ENCODE data around the gene PPM1B. TPM values are rescaled to one million over a fixed set of nuclear protein-coding genes. Genes with fewer than 3 reads are reported as not detected.
"Not testable (repeated sequence)": the region's sequence is repeated elsewhere in the genome, so short reads cannot be mapped to it uniquely, and the experiment has no call there.

Gene PPM1B
- total RNA-seq, 1 donor from 2014 or later, result 51.7 TPM

- no peaks in the 10 kb centered on the region for H3K36me3 ChIP-seq
- H3K9me3 ChIP-seq, result no peaks in the 10 kb centered on the region
- H3K27me3 ChIP-seq (ENCODE audit: low read depth), result no peaks in the 10 kb centered on the region
- no peak for TF ChIP-seq CTCF (IDR thresholded peaks at IDR 0.05)
- ATAC-seq, result peak; percentile 61 to 66
- intact Hi-C loops (cut with DNase I), result no loop called here
- H3K4me1 ChIP-seq, result peaks cover 23% of the 10 kb centered on the region
- H3K27ac ChIP-seq, result peak overlapping the region; percentile 19
- no peak overlapping the region for H3K4me3 ChIP-seq
- DNase-seq, result no peak
These were observed 76.6 kb downstream of the PPM1B start for GRCh38 chr2:44245083-44245861.

DNA sequence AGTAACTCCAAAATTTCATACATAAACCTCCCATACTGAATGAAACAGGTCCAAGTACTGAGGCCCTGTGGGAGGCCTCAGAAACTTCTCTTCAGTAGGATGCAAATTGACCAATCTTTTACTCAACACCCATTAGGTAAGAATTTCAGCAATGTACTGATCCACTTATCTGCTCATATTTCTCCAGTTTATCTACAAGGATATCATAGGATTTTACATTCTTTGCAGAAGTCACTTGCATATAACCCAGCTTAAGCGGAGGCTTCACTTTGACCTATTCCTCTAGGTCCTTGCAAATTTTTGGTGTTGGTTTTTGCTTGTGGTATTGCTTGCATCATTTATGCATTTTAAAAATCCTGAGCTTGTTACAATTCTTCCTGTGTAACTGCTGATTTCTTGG, 77.8 kb downstream of the PPM1B start:
- intact Hi-C loops (cut with DNase I), result no loop called here
- H3K36me3 ChIP-seq, result no peaks in the 10 kb centered on the region
- H3K4me1 ChIP-seq, result peaks cover 23% of the 10 kb centered on the region
- no peak overlapping the region for H3K27ac ChIP-seq
- no peak for DNase-seq
- H3K27me3 ChIP-seq (ENCODE audit: low read depth), result no peaks in the 10 kb centered on the region
- H3K4me3 ChIP-seq, result no peak overlapping the region
- TF ChIP-seq CTCF (IDR thresholded peaks at IDR 0.05), result no peak
- no peak for ATAC-seq
- no peaks in the 10 kb centered on the region for H3K9me3 ChIP-seq

GRCh38 chr2:44246840-44247369, 78.2 kb downstream of the PPM1B start:
- intact Hi-C loops (cut with DNase I), result no loop called here
- no peak for TF ChIP-seq CTCF (IDR thresholded peaks at IDR 0.05)

DNA sequence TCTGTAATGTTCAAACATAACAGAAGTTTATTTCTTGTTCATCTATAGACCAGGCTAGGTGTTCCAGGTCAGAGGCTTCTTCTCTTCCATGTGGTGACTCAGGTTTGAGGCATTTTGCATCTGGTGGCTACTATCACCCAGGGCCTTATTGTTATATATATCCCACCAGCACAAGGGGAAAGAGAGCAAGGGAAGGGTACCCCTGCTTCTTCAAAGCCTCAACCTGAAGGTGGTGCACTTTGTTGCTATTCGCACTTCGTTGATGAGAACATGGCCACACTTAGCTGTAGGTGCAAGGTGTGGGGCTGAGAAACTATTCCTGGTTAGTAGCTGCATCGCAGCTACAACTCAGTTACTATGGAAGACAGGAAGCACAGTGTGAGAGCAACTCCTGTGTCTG, 79.2 kb downstream of the PPM1B start:
- Histone ChIP-seq H3K27me3 (ENCODE audit: low read depth) (no peaks in the 10 kb centered on the region), H3K27ac (no peak overlapping the region), H3K36me3 (no peaks in the 10 kb centered on the region), H3K4me3 (no peak overlapping the region), H3K4me1 (peaks cover 23% of the 10 kb centered on the region), H3K9me3 (no peaks in the 10 kb centered on the region)
- DNase-seq, result no peak
- intact Hi-C loops (cut with DNase I), result no loop called here
- TF ChIP-seq CTCF (IDR thresholded peaks at IDR 0.05), result no peak
- no peak for ATAC-seq

More at GRCh38 chr2:44246840-44247369, 78.2 kb downstream of the PPM1B start:
- ATAC-seq (no peak), DNase-seq (no peak)
- H3K4me1 ChIP-seq, result peaks cover 23% of the 10 kb centered on the region
- no peaks in the 10 kb centered on the region for H3K9me3 ChIP-seq
- no peaks in the 10 kb centered on the region for H3K27me3 ChIP-seq (ENCODE audit: low read depth)
- H3K4me3 ChIP-seq, result no peak overlapping the region
- no peak overlapping the region for H3K27ac ChIP-seq
- H3K36me3 ChIP-seq, result no peaks in the 10 kb centered on the region

- H3K27ac ChIP-seq; H3K36me3 ChIP-seq; H3K9me3 ChIP-seq; H3K4me3 ChIP-seq; ATAC-seq; intact Hi-C loops (cut with DNase I); DNase-seq; H3K27me3 ChIP-seq (ENCODE audit: low read depth): not testable (repeated sequence)
- peaks cover 17% of the 10 kb centered on the region for H3K4me1 ChIP-seq
These were observed 80.6 kb downstream of the PPM1B start for GRCh38 chr2:44249269-44249668.

- TF ChIP-seq CTCF (IDR thresholded peaks at IDR 0.05), result no peak
- ATAC-seq (no peak), DNase-seq (no peak)
- H3K27me3 ChIP-seq (ENCODE audit: low read depth), result no peaks in the 10 kb centered on the region
- H3K4me3 ChIP-seq, result no peak overlapping the region
- no peaks in the 10 kb centered on the region for H3K9me3 ChIP-seq
- H3K27ac ChIP-seq, result no peak overlapping the region
- no peaks in the 10 kb centered on the region for H3K36me3 ChIP-seq
- intact Hi-C loops (cut with DNase I), result no loop called here
- H3K4me1 ChIP-seq, result peaks cover 6% of the 10 kb centered on the region
These were observed 81.7 kb downstream of the PPM1B start for GRCh38 chr2:44250376-44250775.
